GM23248 (cell line): Measurements from ENCODE around the gene TVP23A.

ENCODE experiments used
- EZH2 ChIP-seq: fragments of 200-600 bp; sonication (generic); IDR thresholded peaks from 2 replicates; pipeline ENCODE4 v1.6.1; 2018; ENCODE audit warnings: antibody characterized with exemption, mild to moderate bottlenecking; ENCODE audit not compliant: insufficient read depth, poor library complexity, severe bottlenecking
- EZH2phosphoT487 ChIP-seq: fragments of 200-600 bp; sonication (generic); IDR thresholded peaks from 2 replicates; pipeline ENCODE4 v1.6.1; 2018; ENCODE audit warnings: antibody characterized with exemption, moderate library complexity, mild to moderate bottlenecking, low read depth; ENCODE audit not compliant: insufficient read depth

GRCh38 chr16:10817963-10818941 is at the start of gene TVP23A:
- TF ChIP-seq EZH2: no peak
- no peak for TF ChIP-seq EZH2phosphoT487
